Stimulated activated CD8-positive, alpha-beta memory T cell treated with anti-CD3 and anti-CD28 coated beads, Interleukin-4, amount 100 ng/mL, for 4 hours (primary cell): ENCODE measurements around the gene BCL11A.

Experiments
- DNase-seq, 2 donors: peaks; one replicate each; pipeline ENCODE4 v3.0.0-alpha.2; 2020; ENCODE audit warnings: low read depth in 2 of 2, low spot score in 1 of 2

The BCL11A gene

GRCh38 chr2:60546756-60547420 lies 6.6 kb downstream of the BCL11A start:
- DNase-seq, result no peak

GRCh38 chr2:60544954-60545560 lies 8.4 kb downstream of the BCL11A start:
- DNase-seq, result no peak

- no peak for DNase-seq
Measured at GRCh38 chr2:60544062-60544461, 9.4 kb downstream of the BCL11A start.

GRCh38 chr2:60541056-60541651 lies 12.3 kb downstream of the BCL11A start:
- no peak for DNase-seq

GRCh38 chr2:60540074-60540473 lies 13.4 kb downstream of the BCL11A start:
- no peak for DNase-seq

GRCh38 chr2:60539140-60539539 lies 14.3 kb downstream of the BCL11A start:
- DNase-seq, result no peak

GRCh38 chr2:60538101-60538500 lies 15.4 kb downstream of the BCL11A start:
- no peak for DNase-seq

- no peak for DNase-seq
Measured at GRCh38 chr2:60536746-60537145, 16.7 kb downstream of the BCL11A start.

- DNase-seq, result no peak
Measured at GRCh38 chr2:60535685-60536312, 17.7 kb downstream of the BCL11A start.

- DNase-seq, result no peak
Measured at GRCh38 chr2:60534892-60535684, 18.4 kb downstream of the BCL11A start.

GRCh38 chr2:60534052-60534685 lies 19.3 kb downstream of the BCL11A start:
- no peak for DNase-seq

GRCh38 chr2:60533101-60534051 lies 20.1 kb downstream of the BCL11A start:
- DNase-seq, result no peak

GRCh38 chr2:60532421-60532820 lies 21.0 kb downstream of the BCL11A start:
- no peak for DNase-seq

- no peak for DNase-seq
Measured at GRCh38 chr2:60531701-60532133, 21.7 kb downstream of the BCL11A start.

- DNase-seq, result no peak
Measured at GRCh38 chr2:60530660-60531281, 22.7 kb downstream of the BCL11A start.

- DNase-seq, result no peak
Measured at GRCh38 chr2:60529785-60530627, 23.4 kb downstream of the BCL11A start.

- DNase-seq, result no peak
Measured at GRCh38 chr2:60529136-60529784, 24.2 kb downstream of the BCL11A start.
